SK-N-SH treated with all-trans-retinoic acid at 6 μM for 48 hours (cell line): ENCODE data around the gene POLR1C.

Experiments used
- ATAC-seq: fragments of 200-7000 bp; cut with Tn5 transposase; 3 replicates; pipeline ENCODE4 v1.9.1; 2020; ENCODE audit warnings: mild to moderate bottlenecking, moderate library complexity
- ARNTL ChIP-seq: fragments of 450-650 bp; formaldehyde crosslinking; IDR thresholded peaks from 2 replicates; pipeline ENCODE4 v1.5.0; 2020; ENCODE audit warnings: low read depth, mild to moderate bottlenecking, moderate library complexity, borderline replicate concordance
- CREB5 ChIP-seq: fragments of 250-450 bp; sonication (Bioruptor Pico); IDR thresholded peaks from 2 replicates; pipeline ENCODE4 v1.5.1; 2020; ENCODE audit warnings: low read depth, mild to moderate bottlenecking, moderate library complexity
- CSDC2 ChIP-seq: fragments of 250-450 bp; sonication (Bioruptor Pico); IDR thresholded peaks from 2 replicates; pipeline ENCODE4 v1.5.0; 2020; ENCODE audit warnings: mild to moderate bottlenecking, moderate library complexity
- CSRNP3 ChIP-seq: fragments of 250-450 bp; sonication (Bioruptor Pico); IDR thresholded peaks from 2 replicates; pipeline ENCODE4 v1.5.1; 2021; ENCODE audit warnings: mild to moderate bottlenecking, moderate library complexity
- GLIS3 ChIP-seq: fragments of 250-450 bp; sonication (Bioruptor Pico); IDR thresholded peaks from 2 replicates; pipeline ENCODE4 v1.5.0; 2020; ENCODE audit warnings: mild to moderate bottlenecking, moderate library complexity
- ISL1 ChIP-seq: fragments of 250-450 bp; sonication (Bioruptor Pico); IDR thresholded peaks from 2 replicates; pipeline ENCODE4 v2.1.2; 2022; ENCODE audit warnings: mild to moderate bottlenecking, moderate library complexity
- OSR1 ChIP-seq: fragments of 250-450 bp; sonication (Bioruptor Pico); IDR thresholded peaks from 2 replicates; pipeline ENCODE4 v1.8.0; 2022; ENCODE audit warnings: moderate library complexity, mild to moderate bottlenecking, inconsistent platforms
- PATZ1 ChIP-seq: fragments of 250-450 bp; sonication (Bioruptor Pico); IDR thresholded peaks from 2 replicates; pipeline ENCODE4 v1.8.0; 2020; ENCODE audit warnings: mild to moderate bottlenecking, moderate library complexity, borderline replicate concordance
- POU6F1 ChIP-seq: fragments of 250-450 bp; sonication (Bioruptor Pico); IDR thresholded peaks from 2 replicates; pipeline ENCODE4 v1.8.0; 2021; ENCODE audit warnings: low read depth, mild to moderate bottlenecking, moderate library complexity, borderline replicate concordance
- PPARA ChIP-seq: fragments of 250-450 bp; sonication (Bioruptor Pico); IDR thresholded peaks from 2 replicates; pipeline ENCODE4 v1.5.0; 2020; ENCODE audit warnings: mild to moderate bottlenecking, borderline replicate concordance
- RARB ChIP-seq: fragments of 250-450 bp; sonication (Bioruptor Pico); IDR thresholded peaks from 2 replicates; pipeline ENCODE4 v1.8.0; 2021; ENCODE audit warnings: mild to moderate bottlenecking, moderate library complexity
- SNAI2 ChIP-seq: fragments of 250-450 bp; sonication (Bioruptor Pico); IDR thresholded peaks from 2 replicates; pipeline ENCODE4 v1.5.0; 2020; ENCODE audit warnings: mild to moderate bottlenecking, moderate library complexity
- TCF4 ChIP-seq: fragments of 250-450 bp; sonication (Bioruptor Pico); IDR thresholded peaks from 2 replicates; pipeline ENCODE4 v1.8.0; 2021; ENCODE audit warnings: mild to moderate bottlenecking, moderate library complexity, borderline replicate concordance
- TOX ChIP-seq: fragments of 250-450 bp; sonication (Bioruptor Pico); IDR thresholded peaks from 2 replicates; pipeline ENCODE4 v1.8.0; 2021; ENCODE audit warnings: mild to moderate bottlenecking, moderate library complexity, borderline replicate concordance
- ZC3H10 ChIP-seq: fragments of 250-450 bp; sonication (Bioruptor Pico); IDR thresholded peaks from 2 replicates; pipeline ENCODE4 v1.5.1; 2021; ENCODE audit warnings: mild to moderate bottlenecking, moderate library complexity
- ZFP3 ChIP-seq: fragments of 250-450 bp; sonication (Bioruptor Pico); IDR thresholded peaks from 2 replicates; pipeline ENCODE4 v1.5.0; 2020; ENCODE audit warnings: mild to moderate bottlenecking, moderate library complexity
- ZFP30 ChIP-seq: fragments of 450-650 bp; formaldehyde crosslinking; IDR thresholded peaks from 2 replicates; pipeline ENCODE4 v1.5.0; 2022; ENCODE audit warnings: mild to moderate bottlenecking, moderate library complexity
- ZNF565 ChIP-seq: fragments of 450-650 bp; formaldehyde crosslinking; conservative IDR thresholded peaks from 2 replicates; pipeline ENCODE4 v1.5.0; 2020; ENCODE audit warnings: low read depth, mild to moderate bottlenecking, moderate library complexity
- ZNF70 ChIP-seq: fragments of 450-650 bp; formaldehyde crosslinking; IDR thresholded peaks from 2 replicates; pipeline ENCODE4 v1.5.0; 2020; ENCODE audit warnings: mild to moderate bottlenecking, moderate library complexity
- ZNF8 ChIP-seq: fragments of 450-650 bp; formaldehyde crosslinking; IDR thresholded peaks from 2 replicates; pipeline ENCODE4 v1.5.0; 2020; ENCODE audit warnings: mild to moderate bottlenecking, moderate library complexity

Gene POLR1C

GRCh38 chr6:43468240-43468639 is 48.6 kb upstream of the POLR1C start (continued):
- no peak for TF ChIP-seq POU6F1
- TF ChIP-seq TCF4 (CRISPR knock-in tag), result no peak

- TF ChIP-seq RARB (CRISPR knock-in tag), result no peak
- TF ChIP-seq OSR1, result no peak
- TF ChIP-seq TCF4 (CRISPR knock-in tag), result no peak
- TF ChIP-seq CREB5 (CRISPR knock-in tag), result no peak
- TF ChIP-seq GLIS3 (CRISPR knock-in tag), result no peak
- no peak for TF ChIP-seq SNAI2 (CRISPR knock-in tag)
- no peak for TF ChIP-seq PPARA (CRISPR knock-in tag)
- TF ChIP-seq ZNF8 (CRISPR knock-in tag), result no peak
- TF ChIP-seq ZNF70 (CRISPR knock-in tag), result no peak
- ATAC-seq, result no peak
Measured at GRCh38 chr6:43468748-43469681, 47.9 kb upstream of the POLR1C start.

- TF ChIP-seq CSRNP3 (CRISPR knock-in tag), result no peak
- no peak for TF ChIP-seq ZNF8 (CRISPR knock-in tag)
- no peak for TF ChIP-seq CSDC2 (CRISPR knock-in tag)
- TF ChIP-seq ZNF70 (CRISPR knock-in tag), result no peak
- no peak for TF ChIP-seq GLIS3 (CRISPR knock-in tag)
- TF ChIP-seq OSR1, result no peak
- no peak for TF ChIP-seq ZFP30 (CRISPR knock-in tag)
- TF ChIP-seq ZNF565 (CRISPR knock-in tag), result no peak
- no peak for TF ChIP-seq RARB (CRISPR knock-in tag)
- no peak for TF ChIP-seq ZFP3 (CRISPR knock-in tag)
- TF ChIP-seq ISL1 (CRISPR knock-in tag), result no peak
- no peak for TF ChIP-seq PATZ1 (CRISPR knock-in tag)
- TF ChIP-seq PPARA (CRISPR knock-in tag), result no peak
- TF ChIP-seq ARNTL, result no peak
- no peak for TF ChIP-seq ZC3H10 (CRISPR knock-in tag)
- no peak for TF ChIP-seq TOX
- TF ChIP-seq CREB5 (CRISPR knock-in tag), result no peak
- TF ChIP-seq SNAI2 (CRISPR knock-in tag), result no peak
- ATAC-seq, result no peak
Measured at GRCh38 chr6:43469947-43470346, 46.9 kb upstream of the POLR1C start.

- ATAC-seq, result no peak
- TF ChIP-seq CSDC2 (CRISPR knock-in tag) (no peak), ISL1 (CRISPR knock-in tag) (no peak), ZNF565 (CRISPR knock-in tag) (no peak), OSR1 (no peak), RARB (CRISPR knock-in tag) (no peak), TCF4 (CRISPR knock-in tag) (no peak), PPARA (CRISPR knock-in tag) (no peak), ZC3H10 (CRISPR knock-in tag) (no peak), TOX (no peak), ZNF70 (CRISPR knock-in tag) (no peak), ZNF8 (CRISPR knock-in tag) (no peak), POU6F1 (no peak), SNAI2 (CRISPR knock-in tag) (no peak), PATZ1 (CRISPR knock-in tag) (no peak)
Measured at GRCh38 chr6:43471399-43471798, 45.5 kb upstream of the POLR1C start.
